Measurements from ENCODE around the gene TCERG1L.

Gene TCERG1L

GRCh38 chr10:131223422-131223821 lies 88.1 kb downstream of the TCERG1L start:
- Mint-ChIP-seq H3K36me3 (ENCODE audit: low read depth) (no peaks in the 10 kb centered on the region), H3K27ac (no peak overlapping the region), H3K4me1 (ENCODE audit: low read depth) (no peaks in the 10 kb centered on the region), H3K27me3 (no peaks in the 10 kb centered on the region), H3K4me3 (no peak overlapping the region), H3K9me3 (no peaks in the 10 kb centered on the region)
- DNase-seq: no peak

GRCh38 chr10:131222986-131223385 lies 88.5 kb downstream of the TCERG1L start:
- no peak overlapping the region for H3K4me3 Mint-ChIP-seq
- H3K27ac Mint-ChIP-seq: no peak overlapping the region
- H3K27me3 Mint-ChIP-seq: no peaks in the 10 kb centered on the region
- no peak for DNase-seq
- H3K4me1 Mint-ChIP-seq (ENCODE audit: low read depth): no peaks in the 10 kb centered on the region
- no peaks in the 10 kb centered on the region for H3K36me3 Mint-ChIP-seq (ENCODE audit: low read depth)
- no peaks in the 10 kb centered on the region for H3K9me3 Mint-ChIP-seq

- Mint-ChIP-seq H3K9me3 (no peaks in the 10 kb centered on the region), H3K4me1 (ENCODE audit: low read depth) (no peaks in the 10 kb centered on the region), H3K36me3 (ENCODE audit: low read depth) (no peaks in the 10 kb centered on the region), H3K4me3 (no peak overlapping the region), H3K27ac (no peak overlapping the region), H3K27me3 (no peaks in the 10 kb centered on the region)
- DNase-seq: no peak
These were observed 89.8 kb downstream of the TCERG1L start for GRCh38 chr10:131221632-131222277.

- DNase-seq: no peak
- Mint-ChIP-seq H3K27ac (no peak overlapping the region), H3K36me3 (ENCODE audit: low read depth) (no peaks in the 10 kb centered on the region), H3K27me3 (no peaks in the 10 kb centered on the region), H3K4me3 (no peak overlapping the region), H3K9me3 (no peaks in the 10 kb centered on the region), H3K4me1 (ENCODE audit: low read depth) (no peaks in the 10 kb centered on the region)
These were observed 90.8 kb downstream of the TCERG1L start for GRCh38 chr10:131220601-131221171.

GRCh38 chr10:131219955-131220489 lies 91.5 kb downstream of the TCERG1L start:
- Mint-ChIP-seq H3K36me3 (ENCODE audit: low read depth) (no peaks in the 10 kb centered on the region), H3K27ac (no peak overlapping the region), H3K27me3 (no peaks in the 10 kb centered on the region), H3K9me3 (no peaks in the 10 kb centered on the region), H3K4me3 (no peak overlapping the region), H3K4me1 (ENCODE audit: low read depth) (no peaks in the 10 kb centered on the region)
- no peak for DNase-seq

GRCh38 chr10:131219584-131219886 lies 92.0 kb downstream of the TCERG1L start:
- Mint-ChIP-seq H3K4me3 (no peak overlapping the region), H3K36me3 (ENCODE audit: low read depth) (no peaks in the 10 kb centered on the region), H3K27me3 (no peaks in the 10 kb centered on the region), H3K27ac (no peak overlapping the region), H3K9me3 (no peaks in the 10 kb centered on the region), H3K4me1 (ENCODE audit: low read depth) (no peaks in the 10 kb centered on the region)
- no peak for DNase-seq

GRCh38 chr10:131218811-131219583 lies 92.5 kb downstream of the TCERG1L start:
- Mint-ChIP-seq H3K27ac (no peak overlapping the region), H3K27me3 (no peaks in the 10 kb centered on the region), H3K9me3 (no peaks in the 10 kb centered on the region), H3K4me1 (ENCODE audit: low read depth) (no peaks in the 10 kb centered on the region), H3K36me3 (ENCODE audit: low read depth) (no peaks in the 10 kb centered on the region), H3K4me3 (no peak overlapping the region)
- no peak for DNase-seq

GRCh38 chr10:131216681-131217230 lies 94.8 kb downstream of the TCERG1L start:
- no peaks in the 10 kb centered on the region for H3K36me3 Mint-ChIP-seq (ENCODE audit: low read depth)
- H3K4me3 Mint-ChIP-seq: no peak overlapping the region
- no peaks in the 10 kb centered on the region for H3K9me3 Mint-ChIP-seq
- no peak overlapping the region for H3K27ac Mint-ChIP-seq
- H3K27me3 Mint-ChIP-seq: no peaks in the 10 kb centered on the region
- no peak for DNase-seq
- no peaks in the 10 kb centered on the region for H3K4me1 Mint-ChIP-seq (ENCODE audit: low read depth)

- no peaks in the 10 kb centered on the region for H3K9me3 Mint-ChIP-seq
- H3K4me1 Mint-ChIP-seq (ENCODE audit: low read depth): no peaks in the 10 kb centered on the region
These were observed 95.7 kb downstream of the TCERG1L start for GRCh38 chr10:131215776-131216175.

GRCh38 chr10:131214521-131215244 lies 96.8 kb downstream of the TCERG1L start:
- no peaks in the 10 kb centered on the region for H3K4me1 Mint-ChIP-seq (ENCODE audit: low read depth)
- no peak for DNase-seq
- no peak overlapping the region for H3K27ac Mint-ChIP-seq
- H3K27me3 Mint-ChIP-seq: no peaks in the 10 kb centered on the region
- no peak overlapping the region for H3K4me3 Mint-ChIP-seq
- no peaks in the 10 kb centered on the region for H3K9me3 Mint-ChIP-seq
- H3K36me3 Mint-ChIP-seq (ENCODE audit: low read depth): no peaks in the 10 kb centered on the region

More at GRCh38 chr10:131215776-131216175, 95.7 kb downstream of the TCERG1L start:
- Mint-ChIP-seq H3K4me3 (no peak overlapping the region), H3K27me3 (no peaks in the 10 kb centered on the region), H3K36me3 (ENCODE audit: low read depth) (no peaks in the 10 kb centered on the region), H3K27ac (no peak overlapping the region)
- peak; percentile 6 for DNase-seq

GRCh38 chr10:131213741-131214505 lies 97.6 kb downstream of the TCERG1L start:
- Mint-ChIP-seq H3K9me3 (no peaks in the 10 kb centered on the region), H3K36me3 (ENCODE audit: low read depth) (no peaks in the 10 kb centered on the region), H3K27me3 (no peaks in the 10 kb centered on the region), H3K4me3 (no peak overlapping the region), H3K4me1 (ENCODE audit: low read depth) (no peaks in the 10 kb centered on the region), H3K27ac (no peak overlapping the region)
- DNase-seq: no peak

- Mint-ChIP-seq H3K9me3 (no peaks in the 10 kb centered on the region), H3K4me3 (no peak overlapping the region), H3K36me3 (ENCODE audit: low read depth) (no peaks in the 10 kb centered on the region), H3K4me1 (ENCODE audit: low read depth) (no peaks in the 10 kb centered on the region), H3K27me3 (no peaks in the 10 kb centered on the region), H3K27ac (no peak overlapping the region)
- DNase-seq: no peak
These were observed 98.7 kb downstream of the TCERG1L start for GRCh38 chr10:131212763-131213325.

- Mint-ChIP-seq H3K27ac (no peak overlapping the region), H3K9me3 (no peaks in the 10 kb centered on the region), H3K27me3 (no peaks in the 10 kb centered on the region), H3K4me3 (no peak overlapping the region), H3K4me1 (ENCODE audit: low read depth) (no peaks in the 10 kb centered on the region), H3K36me3 (ENCODE audit: low read depth) (no peaks in the 10 kb centered on the region)
- no peak for DNase-seq
These were observed 99.4 kb downstream of the TCERG1L start for GRCh38 chr10:131211965-131212619.

All from activated T-cell treated with anti-CD3 and anti-CD28 coated beads, Interleukin-2, amount 50 U/mL, for 24 hours (primary cell).